HEK293T (cell line): ENCODE results near the gene TRIM41.

ENCODE experiments used
- SUZ12 ChIP-seq: fragments of 450-650 bp; IDR thresholded peaks from 2 replicates; pipeline ENCODE4 v1.6.1; 2016; ENCODE audit warnings: mild to moderate bottlenecking
- ZNF384 ChIP-seq: fragments of 450-650 bp; IDR thresholded peaks from 2 replicates; pipeline ENCODE4 v1.6.1; 2016
- TF ChIP-seq, protein P1 (sequence below): fragments of 450-650 bp; IDR thresholded peaks from 2 replicates; pipeline ENCODE4 v1.6.1; 2016

- TF ChIP-seq SUZ12 (no peak), ZNF384 (no peak)
- TF ChIP-seq, protein P1, sequence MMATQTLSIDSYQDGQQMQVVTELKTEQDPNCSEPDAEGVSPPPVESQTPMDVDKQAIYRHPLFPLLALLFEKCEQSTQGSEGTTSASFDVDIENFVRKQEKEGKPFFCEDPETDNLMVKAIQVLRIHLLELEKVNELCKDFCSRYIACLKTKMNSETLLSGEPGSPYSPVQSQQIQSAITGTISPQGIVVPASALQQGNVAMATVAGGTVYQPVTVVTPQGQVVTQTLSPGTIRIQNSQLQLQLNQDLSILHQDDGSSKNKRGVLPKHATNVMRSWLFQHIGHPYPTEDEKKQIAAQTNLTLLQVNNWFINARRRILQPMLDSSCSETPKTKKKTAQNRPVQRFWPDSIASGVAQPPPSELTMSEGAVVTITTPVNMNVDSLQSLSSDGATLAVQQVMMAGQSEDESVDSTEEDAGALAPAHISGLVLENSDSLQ: no peak
Measured at GRCh38 chr5:181242031-181242451, 19.0 kb downstream of the TRIM41 start.
